A204.1 (cell line): ENCODE results near the gene AGTRAP.

ENCODE experiments used
- FAIRE-seq: peaks from 2 replicates; lab custom pipeline; 2012; peaks lifted over from hg19 to GRCh38; lab: Jason Lieb, UNC

AGTRAP gene

GRCh38 chr1:11706292-11706691, 29.6 kb upstream of the AGTRAP start:
- no peak for FAIRE-seq

- no peak for FAIRE-seq
Observed at GRCh38 chr1:11707621-11708276, 28.2 kb upstream of the AGTRAP start.

- no peak for FAIRE-seq
Observed at GRCh38 chr1:11708554-11709350, 27.2 kb upstream of the AGTRAP start.

- no peak for FAIRE-seq
Observed at GRCh38 chr1:11711490-11711889, 24.4 kb upstream of the AGTRAP start.

- no peak for FAIRE-seq
Observed at GRCh38 chr1:11712285-11712684, 23.7 kb upstream of the AGTRAP start.

GRCh38 chr1:11713095-11713494, 22.8 kb upstream of the AGTRAP start:
- no peak for FAIRE-seq

GRCh38 chr1:11714831-11715575, 20.9 kb upstream of the AGTRAP start:
- FAIRE-seq, result no peak

- peak; percentile 54 for FAIRE-seq
Observed at GRCh38 chr1:11719313-11720032, 16.5 kb upstream of the AGTRAP start.

- no peak for FAIRE-seq
Observed at GRCh38 chr1:11720033-11720376, 15.9 kb upstream of the AGTRAP start.

GRCh38 chr1:11720525-11720924, 15.4 kb upstream of the AGTRAP start:
- FAIRE-seq, result no peak

- no peak for FAIRE-seq
Observed at GRCh38 chr1:11721311-11721710, 14.6 kb upstream of the AGTRAP start.

GRCh38 chr1:11722538-11722937, 13.4 kb upstream of the AGTRAP start:
- FAIRE-seq, result no peak

- FAIRE-seq, result no peak
Observed at GRCh38 chr1:11725616-11726015, 10.3 kb upstream of the AGTRAP start.

GRCh38 chr1:11727119-11727518, 8.8 kb upstream of the AGTRAP start:
- FAIRE-seq, result no peak

- no peak for FAIRE-seq
Observed at GRCh38 chr1:11728126-11728806, 7.7 kb upstream of the AGTRAP start.

- FAIRE-seq, result no peak
Observed at GRCh38 chr1:11729155-11729497, 6.8 kb upstream of the AGTRAP start.

- FAIRE-seq, result no peak
Observed at GRCh38 chr1:11729498-11730428, 6.2 kb upstream of the AGTRAP start.

- FAIRE-seq, result no peak
Observed at GRCh38 chr1:11730429-11730891, 5.5 kb upstream of the AGTRAP start.

GRCh38 chr1:11731691-11732283, 4.1 kb upstream of the AGTRAP start:
- FAIRE-seq, result no peak

GRCh38 chr1:11733306-11733705, 2.6 kb upstream of the AGTRAP start:
- no peak for FAIRE-seq

GRCh38 chr1:11735531-11735853, 444 bp upstream of the AGTRAP start:
- FAIRE-seq, result no peak
